Esophagus muscularis mucosa (tissue), 3 donors: ENCODE measurements around the gene TOMM20.

Experiments used
- CTCF ChIP-seq, 3 experiments: fragments of 200-600 bp in 2 of 3; fragments of 450-650 bp in 1 of 3; sonication (generic) in 2 of 3; IDR thresholded peaks; one replicate each; pipeline ENCODE4 v1.5.1; 2017 to 2019; ENCODE audit warnings: antibody characterized with exemption in 3 of 3, mild to moderate bottlenecking in 2 of 3, moderate library complexity in 1 of 3
- POLR2A ChIP-seq: fragments of 450-650 bp; IDR thresholded peaks from one replicate; pipeline ENCODE4 v1.6.1; 2017; ENCODE audit warnings: antibody characterized with exemption, moderate library complexity, mild to moderate bottlenecking, low read depth
- POLR2AphosphoS5 ChIP-seq, 2 donors: sonication (generic); formaldehyde crosslinking; IDR thresholded peaks; one replicate each; pipeline ENCODE4 v1.6.1; 2017; ENCODE audit warnings: antibody characterized with exemption in 2 of 2

- TF ChIP-seq POLR2A = no peak
- TF ChIP-seq CTCF (IDR thresholded peaks at IDR 0.05) = no peak
- no peak for TF ChIP-seq POLR2AphosphoS5 (IDR thresholded peaks at IDR 0.05)
Measured at GRCh38 chr1:235169986-235170385, 41.3 kb upstream of the TOMM20 start.
